HG03571 (cell line): ENCODE measurements around the gene CEP72.
"Not testable (repeated sequence)": the region's sequence is repeated elsewhere in the genome, so short reads cannot be mapped to it uniquely, and the experiment has no call there.

Experiments used
- ATAC-seq: cut with Tn5 transposase; IDR thresholded peaks from one replicate; pipeline ENCODE4 v1.9.1; 2021; ENCODE audit not compliant: unreplicated experiment

The CEP72 gene

GRCh38 chr5:669111-669841 is 57.1 kb downstream of the CEP72 start:
- ATAC-seq: no peak

GRCh38 chr5:669842-670395 is 57.8 kb downstream of the CEP72 start:
- ATAC-seq: no peak

GRCh38 chr5:670396-671270 is 58.5 kb downstream of the CEP72 start:
- no peak for ATAC-seq

GRCh38 chr5:671459-672328 is 59.6 kb downstream of the CEP72 start:
- peak; percentile 54 for ATAC-seq

GRCh38 chr5:672329-673160 is 60.4 kb downstream of the CEP72 start:
- no peak for ATAC-seq

GRCh38 chr5:673161-673830 is 61.2 kb downstream of the CEP72 start:
- ATAC-seq: no peak

- ATAC-seq: no peak
These were observed 61.9 kb downstream of the CEP72 start for GRCh38 chr5:673831-674629.

GRCh38 chr5:674630-675011 is 62.5 kb downstream of the CEP72 start:
- no peak for ATAC-seq

- ATAC-seq: no peak
These were observed 63.2 kb downstream of the CEP72 start for GRCh38 chr5:675111-675870.

- no peak for ATAC-seq
These were observed 63.9 kb downstream of the CEP72 start for GRCh38 chr5:675871-676698.

- ATAC-seq: no peak
These were observed 64.5 kb downstream of the CEP72 start for GRCh38 chr5:676699-677076.

GRCh38 chr5:677131-678101 is 65.3 kb downstream of the CEP72 start:
- no peak for ATAC-seq

- ATAC-seq: not testable (repeated sequence)
These were observed 66.4 kb downstream of the CEP72 start for GRCh38 chr5:678521-678920.

GRCh38 chr5:679166-679895 is 67.2 kb downstream of the CEP72 start:
- ATAC-seq: not testable (repeated sequence)

- not testable (repeated sequence) for ATAC-seq
These were observed 68.1 kb downstream of the CEP72 start for GRCh38 chr5:680118-680795.
